Body of pancreas (tissue), 4 donors: Measurements from ENCODE around the gene ACBD6. TPM values are rescaled to one million over a fixed set of nuclear protein-coding genes. Genes with fewer than 3 reads are reported as not detected.

Experiments
- ATAC-seq: fragments of 150-250 bp; one replicate; pipeline ENCODE4 v1.9.1; 2016
- DNase-seq, 4 donors: peaks; one replicate each; pipeline ENCODE4 v3.0.0-alpha.2; 2019
- H3K27ac ChIP-seq, 4 donors: fragments of 200-600 bp; sonication (generic); 1 replicate in 3 of 4; 2 replicates in 1 of 4; pipeline versions ENCODE4 v1.5.1 to v1.6.1; 2016 to 2019; ENCODE audit warnings: mild to moderate bottlenecking in 1 of 4, mixed read lengths in 1 of 4, moderate library complexity in 1 of 4
- H3K27me3 ChIP-seq, 2 donors: fragments of 200-600 bp; sonication (generic); one replicate each; pipeline ENCODE4 v1.6.0; 2016; ENCODE audit warnings: mild to moderate bottlenecking in 1 of 2
- H3K36me3 ChIP-seq, 2 donors: fragments of 200-600 bp; sonication (generic); replicated peaks in 1 of 2; 2 replicates each; pipeline ENCODE4 v1.5.1; 2016; ENCODE audit warnings: low read depth in 2 of 2; ENCODE audit not compliant: insufficient read depth in 1 of 2
- H3K4me1 ChIP-seq: fragments of 200-600 bp; sonication (generic); one replicate; pipeline ENCODE4 v1.6.0; 2016
- H3K4me3 ChIP-seq, 2 donors: fragments of 200-600 bp; sonication (generic); 1 replicate in 1 of 2; 2 replicates in 1 of 2; pipeline ENCODE4 v1.5.1; 2016 to 2019
- H3K9me3 ChIP-seq, 3 donors: fragments of 200-600 bp; sonication (generic); 1 replicate in 2 of 3; 2 replicates in 1 of 3; pipeline ENCODE4 v1.5.1; 2016
- CTCF ChIP-seq, 7 experiments: fragments of 450-650 bp in 4 of 7; fragments of 200-600 bp in 3 of 7; sonication (generic) in 3 of 7; IDR thresholded peaks; one replicate each; pipeline ENCODE4 v1.5.1; 2016 to 2019; ENCODE audit warnings: antibody characterized with exemption in 7 of 7
- POLR2A ChIP-seq, 3 donors: fragments of 450-650 bp; IDR thresholded peaks; one replicate each; pipeline ENCODE4 v1.6.1; 2016; ENCODE audit warnings: antibody characterized with exemption in 3 of 3, mild to moderate bottlenecking in 2 of 3
- WGBS, 2 donors: methylation state at CpG; one replicate each; pipeline ENCODE4 v1.1.5; 2017; 5-methylcytosine and 5-hydroxymethylcytosine counted together
- intact Hi-C: fragments of 100-400 bp; cut with DNase I; formaldehyde crosslinking; loops from one replicate; pipeline ENCODE4 v1.15.1; 2023
- total RNA-seq, 2 donors: library from RNA; depleted of rRNA; stranded (reverse); fragments of >200 nt; gene quantifications; one replicate each; pipeline ENCODE4 v1.1.0, GENCODE V29; 2016

ACBD6 gene
- total RNA-seq, 2 donors from 2014 or later = 37.4 to 49.4 TPM

GRCh38 chr1:180363246-180363995, 139.0 kb downstream of the ACBD6 start:
- DNase-seq = no peak
- intact Hi-C loops = no loop called here
- WGBS, 2 donors = 78 to 84% methylated on average over 5 of the region's 5 CpGs
- no peak for ATAC-seq
- no peak overlapping the region for H3K27ac ChIP-seq
- H3K27me3 ChIP-seq = no peaks in the 10 kb centered on the region
- TF ChIP-seq POLR2A (IDR thresholded peaks at IDR 0.05) = no peak
- TF ChIP-seq CTCF (IDR thresholded peaks at IDR 0.05) = no peak
- no peaks in the 10 kb centered on the region for H3K9me3 ChIP-seq
- no peaks in the 10 kb centered on the region for H3K36me3 ChIP-seq
- H3K4me3 ChIP-seq = no peak overlapping the region
- peaks cover 3% of the 10 kb centered on the region for H3K4me1 ChIP-seq

GRCh38 chr1:180360333-180361075, 141.9 kb downstream of the ACBD6 start:
- intact Hi-C loops = no loop called here
- WGBS, 2 donors = 90 to 93% methylated on average over 3 of the region's 3 CpGs
- Histone ChIP-seq H3K4me1 (peaks cover 3% of the 10 kb centered on the region), H3K9me3 (no peaks in the 10 kb centered on the region), H3K4me3 (no peak overlapping the region), H3K27ac (no peak overlapping the region), H3K27me3 (no peaks in the 10 kb centered on the region), H3K36me3 (no peaks in the 10 kb centered on the region)
- no peak for ATAC-seq
- no peak for TF ChIP-seq POLR2A (IDR thresholded peaks at IDR 0.05)
- TF ChIP-seq CTCF (IDR thresholded peaks at IDR 0.05) = no peak
- DNase-seq = no peak

GRCh38 chr1:180358649-180359048, 143.7 kb downstream of the ACBD6 start:
- DNase-seq (peak in 3 of 4 donors; percentile 13 to 67 (median 36)), ATAC-seq (no peak)
- 9 to 13% methylated on average over 1 of the region's 1 CpG for WGBS, 2 donors
- Histone ChIP-seq H3K4me3 (no peak overlapping the region), H3K4me1 (peaks cover 3% of the 10 kb centered on the region), H3K27ac (no peak overlapping the region), H3K27me3 (no peaks in the 10 kb centered on the region), H3K36me3 (no peaks in the 10 kb centered on the region), H3K9me3 (no peaks in the 10 kb centered on the region)
- intact Hi-C loops = no loop called here
- TF ChIP-seq POLR2A (IDR thresholded peaks at IDR 0.05) (no peak), CTCF (IDR thresholded peaks at IDR 0.05) (no peak)

GRCh38 chr1:180353945-180354344, 148.4 kb downstream of the ACBD6 start:
- no peak for DNase-seq
- TF ChIP-seq POLR2A (IDR thresholded peaks at IDR 0.05) (no peak), CTCF (IDR thresholded peaks at IDR 0.05) (no peak)
- H3K4me3 ChIP-seq = no peak overlapping the region
- no peaks in the 10 kb centered on the region for H3K36me3 ChIP-seq
- ATAC-seq = no peak
- H3K4me1 ChIP-seq = peaks cover 3% of the 10 kb centered on the region
- H3K27ac ChIP-seq = no peak overlapping the region
- H3K27me3 ChIP-seq = no peaks in the 10 kb centered on the region
- WGBS, 2 donors = 85 to 91% methylated on average over 2 of the region's 2 CpGs
- intact Hi-C loops = no loop called here
- H3K9me3 ChIP-seq = no peaks in the 10 kb centered on the region
